Peyer's patch (tissue), 4 donors: ENCODE measurements around the gene CASKIN1.

Source experiments
- POLR2A ChIP-seq, 2 donors: fragments of 450-650 bp; IDR thresholded peaks; one replicate each; pipeline ENCODE4 v1.5.1; 2017; ENCODE audit warnings: antibody characterized with exemption in 2 of 2, mild to moderate bottlenecking in 2 of 2, moderate library complexity in 2 of 2
- TF ChIP-seq, protein P1 (sequence below), 6 experiments: fragments of 450-650 bp in 4 of 6; fragments of 200-600 bp in 2 of 6; sonication (generic) in 1 of 6; IDR thresholded peaks; one replicate each; pipeline ENCODE4 v1.5.1; 2017 to 2019; ENCODE audit warnings: antibody characterized with exemption in 6 of 6, mild to moderate bottlenecking in 3 of 6, moderate library complexity in 1 of 6

GRCh38 chr16:2154533-2155090 lies 41.8 kb downstream of the CASKIN1 start:
- TF ChIP-seq, protein P1, sequence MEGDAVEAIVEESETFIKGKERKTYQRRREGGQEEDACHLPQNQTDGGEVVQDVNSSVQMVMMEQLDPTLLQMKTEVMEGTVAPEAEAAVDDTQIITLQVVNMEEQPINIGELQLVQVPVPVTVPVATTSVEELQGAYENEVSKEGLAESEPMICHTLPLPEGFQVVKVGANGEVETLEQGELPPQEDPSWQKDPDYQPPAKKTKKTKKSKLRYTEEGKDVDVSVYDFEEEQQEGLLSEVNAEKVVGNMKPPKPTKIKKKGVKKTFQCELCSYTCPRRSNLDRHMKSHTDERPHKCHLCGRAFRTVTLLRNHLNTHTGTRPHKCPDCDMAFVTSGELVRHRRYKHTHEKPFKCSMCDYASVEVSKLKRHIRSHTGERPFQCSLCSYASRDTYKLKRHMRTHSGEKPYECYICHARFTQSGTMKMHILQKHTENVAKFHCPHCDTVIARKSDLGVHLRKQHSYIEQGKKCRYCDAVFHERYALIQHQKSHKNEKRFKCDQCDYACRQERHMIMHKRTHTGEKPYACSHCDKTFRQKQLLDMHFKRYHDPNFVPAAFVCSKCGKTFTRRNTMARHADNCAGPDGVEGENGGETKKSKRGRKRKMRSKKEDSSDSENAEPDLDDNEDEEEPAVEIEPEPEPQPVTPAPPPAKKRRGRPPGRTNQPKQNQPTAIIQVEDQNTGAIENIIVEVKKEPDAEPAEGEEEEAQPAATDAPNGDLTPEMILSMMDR (IDR thresholded peaks at IDR 0.05) = no peak
- TF ChIP-seq POLR2A (IDR thresholded peaks at IDR 0.05) = no peak
